Mesothelial cell of epicardium (in vitro differentiated cells): Measurements from ENCODE around the gene SRCIN1. TPM values are rescaled to one million over a fixed set of nuclear protein-coding genes. Genes with fewer than 3 reads are reported as not detected.

Experiments
- DNase-seq, 2 experiments: peaks; one replicate each; pipeline ENCODE4 v3.0.0; 2021; ENCODE audit warnings: low spot score in 2 of 2; ENCODE audit not compliant: unreplicated experiment in 2 of 2
- H3K27ac Mint-ChIP-seq: 2 replicates; pipeline ENCODE4 v1.8.0; 2021; ENCODE audit warnings: mixed read lengths
- H3K27me3 Mint-ChIP-seq: 2 replicates; pipeline ENCODE4 v1.8.0; 2021; ENCODE audit warnings: low read depth, mixed read lengths
- H3K36me3 Mint-ChIP-seq: 2 replicates; pipeline ENCODE4 v1.8.0; 2021; ENCODE audit warnings: mixed read lengths
- H3K4me1 Mint-ChIP-seq: 2 replicates; pipeline ENCODE4 v1.8.0; 2021; ENCODE audit warnings: mixed read lengths
- H3K4me3 Mint-ChIP-seq: 2 replicates; pipeline ENCODE4 v1.8.0; 2021; ENCODE audit warnings: mild to moderate bottlenecking, moderate library complexity, mixed read lengths
- H3K9me3 Mint-ChIP-seq: 2 replicates; pipeline ENCODE4 v1.8.0; 2021; ENCODE audit warnings: mixed read lengths
- CTCF ChIP-seq: fragments of 200-600 bp; sonication (generic); IDR thresholded peaks from one replicate; pipeline ENCODE4 v1.5.0; 2021; ENCODE audit warnings: antibody characterized with exemption; ENCODE audit not compliant: unreplicated experiment
- total RNA-seq: library from RNA; stranded (reverse); gene quantifications from 3 replicates; pipeline ENCODE4 v1.2.1, GENCODE V29; 2021

The SRCIN1 gene
- total RNA-seq, 1 donor from 2014 or later: 19.4 TPM

- DNase-seq: no peak
- no peak for TF ChIP-seq CTCF
- H3K4me1 Mint-ChIP-seq: peaks cover 11% of the 10 kb centered on the region
Measured at GRCh38 chr17:38567350-38567749, 38.4 kb downstream of the SRCIN1 start.

GRCh38 chr17:38566666-38567031, 39.1 kb downstream of the SRCIN1 start:
- no peak overlapping the region for H3K27ac Mint-ChIP-seq
- no peak for DNase-seq
- no peak for TF ChIP-seq CTCF

More at GRCh38 chr17:38567350-38567749, 38.4 kb downstream of the SRCIN1 start:
- no peaks in the 10 kb centered on the region for H3K36me3 Mint-ChIP-seq
- peaks cover 80% of the 10 kb centered on the region for H3K27me3 Mint-ChIP-seq
- no peak overlapping the region for H3K27ac Mint-ChIP-seq
- H3K4me3 Mint-ChIP-seq: no peak overlapping the region
- no peaks in the 10 kb centered on the region for H3K9me3 Mint-ChIP-seq

GRCh38 chr17:38565853-38566665, 39.7 kb downstream of the SRCIN1 start:
- DNase-seq: no peak
- TF ChIP-seq CTCF: no peak
- Mint-ChIP-seq H3K9me3 (no peaks in the 10 kb centered on the region), H3K4me1 (peaks cover 9% of the 10 kb centered on the region), H3K4me3 (no peak overlapping the region), H3K27ac (no peak overlapping the region), H3K27me3 (peaks cover 81% of the 10 kb centered on the region), H3K36me3 (no peaks in the 10 kb centered on the region)

More at GRCh38 chr17:38566666-38567031, 39.1 kb downstream of the SRCIN1 start:
- Mint-ChIP-seq H3K4me1 (peaks cover 9% of the 10 kb centered on the region), H3K27me3 (peaks cover 79% of the 10 kb centered on the region), H3K9me3 (no peaks in the 10 kb centered on the region), H3K36me3 (no peaks in the 10 kb centered on the region), H3K4me3 (no peak overlapping the region)

GRCh38 chr17:38564869-38565268, 40.9 kb downstream of the SRCIN1 start:
- Mint-ChIP-seq H3K36me3 (no peaks in the 10 kb centered on the region), H3K4me1 (peaks cover 14% of the 10 kb centered on the region), H3K9me3 (no peaks in the 10 kb centered on the region), H3K27ac (no peak overlapping the region), H3K27me3 (peaks cover 88% of the 10 kb centered on the region), H3K4me3 (no peak overlapping the region)
- no peak for TF ChIP-seq CTCF
- DNase-seq: no peak

- no peak overlapping the region for H3K27ac Mint-ChIP-seq
- no peaks in the 10 kb centered on the region for H3K36me3 Mint-ChIP-seq
- H3K9me3 Mint-ChIP-seq: no peaks in the 10 kb centered on the region
- no peak overlapping the region for H3K4me3 Mint-ChIP-seq
- peaks cover 89% of the 10 kb centered on the region for H3K27me3 Mint-ChIP-seq
- H3K4me1 Mint-ChIP-seq: peaks cover 15% of the 10 kb centered on the region
- TF ChIP-seq CTCF: no peak
- no peak for DNase-seq
Measured at GRCh38 chr17:38564254-38564837, 41.4 kb downstream of the SRCIN1 start.
